Hepatocyte (in vitro differentiated cells): ENCODE results near the gene DEF6. TPM values are rescaled to one million over a fixed set of nuclear protein-coding genes. Genes with fewer than 3 reads are reported as not detected.

Source experiments
- DNase-seq: peaks from one replicate; pipeline ENCODE4 v3.0.0-alpha.2; 2016; ENCODE audit warnings: low spot score
- H2AFZ ChIP-seq: fragments of 200-600 bp; sonication (generic); 2 replicates; pipeline ENCODE4 v1.6.0; 2016; ENCODE audit warnings: antibody characterized with exemption, mild to moderate bottlenecking
- H3K27ac ChIP-seq: fragments of 200-600 bp; sonication (generic); 2 replicates; pipeline ENCODE4 v1.5.1; 2016; ENCODE audit warnings: mild to moderate bottlenecking
- H3K27me3 ChIP-seq: fragments of 200-600 bp; sonication (generic); 2 replicates; pipeline ENCODE4 v1.6.1; 2016
- H3K36me3 ChIP-seq: fragments of 200-600 bp; sonication (generic); replicated peaks from 2 replicates; pipeline ENCODE4 v1.5.1; 2016; ENCODE audit warnings: low read depth; ENCODE audit not compliant: insufficient read depth
- H3K4me1 ChIP-seq: fragments of 200-600 bp; sonication (generic); 2 replicates; pipeline ENCODE4 v1.5.1; 2016; ENCODE audit warnings: mild to moderate bottlenecking, moderate library complexity; ENCODE audit not compliant: insufficient read depth
- H3K4me2 ChIP-seq: fragments of 200-600 bp; sonication (generic); 2 replicates; pipeline ENCODE4 v1.6.0; 2016
- H3K4me3 ChIP-seq: fragments of 200-600 bp; sonication (generic); 2 replicates; pipeline ENCODE4 v1.5.1; 2016; ENCODE audit warnings: mild to moderate bottlenecking
- H3K79me2 ChIP-seq: fragments of 200-600 bp; sonication (generic); 2 replicates; pipeline ENCODE4 v1.6.0; 2017; ENCODE audit warnings: mild to moderate bottlenecking
- H3K9me2 ChIP-seq: fragments of 200-600 bp; sonication (generic); replicated peaks from 2 replicates; pipeline ENCODE4 v1.6.0; 2017; ENCODE audit warnings: mild to moderate bottlenecking; ENCODE audit not compliant: insufficient read depth
- H3K9me3 ChIP-seq: fragments of 200-600 bp; sonication (generic); 2 replicates; pipeline ENCODE4 v1.5.1; 2016; ENCODE audit warnings: low read depth, mild to moderate bottlenecking
- H4K20me1 ChIP-seq: fragments of 200-600 bp; sonication (generic); 2 replicates; pipeline ENCODE4 v1.6.0; 2016; ENCODE audit warnings: mild to moderate bottlenecking; ENCODE audit not compliant: insufficient read depth, poor library complexity, severe bottlenecking
- EZH2 ChIP-seq: fragments of 200-600 bp; sonication (generic); IDR thresholded peaks from 2 replicates; pipeline ENCODE4 v1.6.1; 2016; ENCODE audit warnings: antibody characterized with exemption, mild to moderate bottlenecking, borderline replicate concordance
- EZH2phosphoT487 ChIP-seq: fragments of 200-600 bp; sonication (generic); IDR thresholded peaks from one replicate; pipeline ENCODE4 v1.6.1; 2018; ENCODE audit warnings: antibody characterized with exemption, mild to moderate bottlenecking, low read depth, moderate library complexity; ENCODE audit not compliant: unreplicated experiment, severe bottlenecking
- WGBS: methylation state at CpG from one replicate; pipeline ENCODE4 v1.1.6; 2016; ENCODE audit warnings: low lambda C conversion rate; ENCODE audit errors: missing lambda C conversion rate; 5-methylcytosine and 5-hydroxymethylcytosine counted together
- polyA plus RNA-seq: library from polyadenylated mRNA; unstranded; fragments of >200 nt; fragmentation: Nextera tagmentation; extraction: Ambion mirVana; gene quantifications from 2 replicates; pipeline ENCODE4 v1.2.1, GENCODE V29; 2016
- total RNA-seq: library from RNA; depleted of rRNA; stranded (reverse); fragments of >200 nt; gene quantifications from 2 replicates; pipeline ENCODE4 v1.2.3, GENCODE V29; 2014
- TF ChIP-seq, protein P1 (sequence below): fragments of 200-600 bp; sonication (generic); IDR thresholded peaks from 2 replicates; pipeline ENCODE4 v1.5.1; 2016; ENCODE audit warnings: antibody characterized with exemption, mild to moderate bottlenecking; ENCODE audit not compliant: poor library complexity

The DEF6 gene
- total and polyA plus RNA-seq, 2 experiments from 2014 or later = 3.7 to 3.8 TPM

GRCh38 chr6:35360349-35361138, 62.9 kb downstream of the DEF6 start:
- H3K27me3 ChIP-seq = no peaks in the 10 kb centered on the region
- H3K4me3 ChIP-seq = no peak overlapping the region
- no peaks in the 10 kb centered on the region for H3K9me3 ChIP-seq
- peaks cover 28% of the 10 kb centered on the region for H3K79me2 ChIP-seq
- 82% methylated on average over 8 of the region's 8 CpGs for WGBS
- H3K9me2 ChIP-seq = no peaks in the 10 kb centered on the region
- H3K27ac ChIP-seq = peak overlapping the region; percentile 59
- H3K36me3 ChIP-seq = no peaks in the 10 kb centered on the region
- peaks cover 19% of the 10 kb centered on the region for H3K4me1 ChIP-seq
- no peak overlapping the region for H2AFZ ChIP-seq
- no peaks in the 10 kb centered on the region for H4K20me1 ChIP-seq
- DNase-seq = peak; percentile 61
- no peak overlapping the region for H3K4me2 ChIP-seq
- TF ChIP-seq EZH2 = no peak
- TF ChIP-seq EZH2phosphoT487 = no peak
- TF ChIP-seq, protein P1, sequence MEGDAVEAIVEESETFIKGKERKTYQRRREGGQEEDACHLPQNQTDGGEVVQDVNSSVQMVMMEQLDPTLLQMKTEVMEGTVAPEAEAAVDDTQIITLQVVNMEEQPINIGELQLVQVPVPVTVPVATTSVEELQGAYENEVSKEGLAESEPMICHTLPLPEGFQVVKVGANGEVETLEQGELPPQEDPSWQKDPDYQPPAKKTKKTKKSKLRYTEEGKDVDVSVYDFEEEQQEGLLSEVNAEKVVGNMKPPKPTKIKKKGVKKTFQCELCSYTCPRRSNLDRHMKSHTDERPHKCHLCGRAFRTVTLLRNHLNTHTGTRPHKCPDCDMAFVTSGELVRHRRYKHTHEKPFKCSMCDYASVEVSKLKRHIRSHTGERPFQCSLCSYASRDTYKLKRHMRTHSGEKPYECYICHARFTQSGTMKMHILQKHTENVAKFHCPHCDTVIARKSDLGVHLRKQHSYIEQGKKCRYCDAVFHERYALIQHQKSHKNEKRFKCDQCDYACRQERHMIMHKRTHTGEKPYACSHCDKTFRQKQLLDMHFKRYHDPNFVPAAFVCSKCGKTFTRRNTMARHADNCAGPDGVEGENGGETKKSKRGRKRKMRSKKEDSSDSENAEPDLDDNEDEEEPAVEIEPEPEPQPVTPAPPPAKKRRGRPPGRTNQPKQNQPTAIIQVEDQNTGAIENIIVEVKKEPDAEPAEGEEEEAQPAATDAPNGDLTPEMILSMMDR = no peak

GRCh38 chr6:35362200-35362599, 64.6 kb downstream of the DEF6 start:
- no peaks in the 10 kb centered on the region for H3K27me3 ChIP-seq
- DNase-seq = no peak
- H3K27ac ChIP-seq = peak overlapping the region; percentile 68

DNA sequence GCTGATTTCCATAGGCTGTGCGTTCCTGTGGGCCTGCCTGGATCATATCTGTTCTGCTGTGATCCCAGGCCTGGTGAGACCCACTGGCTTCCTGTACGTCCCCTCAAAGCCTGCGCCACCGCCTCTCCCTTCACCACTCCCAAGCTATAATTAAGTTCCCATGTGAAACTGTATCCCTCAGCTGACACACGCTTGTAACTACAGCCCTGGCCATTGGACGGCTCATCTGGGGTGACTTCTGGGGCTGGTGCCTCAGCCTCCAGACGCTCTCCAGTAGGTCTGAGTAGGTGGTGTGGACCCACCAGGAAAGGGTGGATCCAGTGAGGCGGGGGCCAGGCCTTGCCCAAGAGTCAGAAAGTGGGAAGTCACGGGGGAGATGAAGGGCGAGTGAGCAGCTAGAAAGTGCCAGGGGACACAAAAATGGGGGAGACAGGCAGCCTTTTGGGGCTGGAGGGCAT, 65.7 kb downstream of the DEF6 start:
- Histone ChIP-seq H3K27ac (peak overlapping the region; percentile 68), H3K9me2 (no peaks in the 10 kb centered on the region), H3K27me3 (no peaks in the 10 kb centered on the region), H3K79me2 (peaks cover 47% of the 10 kb centered on the region), H3K36me3 (no peaks in the 10 kb centered on the region), H3K4me2 (peak overlapping the region; percentile 39), H2AFZ (no peak overlapping the region), H4K20me1 (no peaks in the 10 kb centered on the region), H3K4me3 (no peak overlapping the region), H3K4me1 (peaks cover 19% of the 10 kb centered on the region), H3K9me3 (no peaks in the 10 kb centered on the region)
- peak; percentile 57 for DNase-seq
- TF ChIP-seq EZH2phosphoT487 (no peak), EZH2 (no peak)
- TF ChIP-seq, protein P1 = no peak
- WGBS = 55% methylated on average over 10 of the region's 10 CpGs

More at GRCh38 chr6:35362200-35362599, 64.6 kb downstream of the DEF6 start:
- Histone ChIP-seq H2AFZ (no peak overlapping the region), H3K4me3 (no peak overlapping the region), H4K20me1 (no peaks in the 10 kb centered on the region), H3K4me1 (peaks cover 19% of the 10 kb centered on the region), H3K9me2 (no peaks in the 10 kb centered on the region), H3K9me3 (no peaks in the 10 kb centered on the region), H3K4me2 (no peak overlapping the region), H3K79me2 (peaks cover 42% of the 10 kb centered on the region), H3K36me3 (no peaks in the 10 kb centered on the region)
- TF ChIP-seq EZH2 = no peak
- no peak for TF ChIP-seq EZH2phosphoT487
- TF ChIP-seq, protein P1 = no peak
- WGBS = 86% methylated on average over 2 of the region's 2 CpGs
